ENCODE data around the gene SLC25A47. TPM values are rescaled to one million over a fixed set of nuclear protein-coding genes. Genes with fewer than 3 reads are reported as not detected.

SLC25A47 gene
- total RNA-seq, 1 experiment from 2014 or later, result 0.13 TPM

GRCh38 chr14:100312877-100313400 lies 10.2 kb upstream of the SLC25A47 start:
- Histone ChIP-seq H3K23me2 (ENCODE audit: insufficient read length, low read depth, low read length, poor library complexity, severe bottlenecking) (no peaks in the 10 kb centered on the region), H3K4me1 (ENCODE audit: insufficient read depth, low read length) (no peaks in the 10 kb centered on the region), H3K23ac (ENCODE audit: insufficient read length, low read depth, low read length) (no peak overlapping the region), H2BK15ac (ENCODE audit: low read depth, low read length) (no peak overlapping the region), H2BK20ac (ENCODE audit: low read depth, low read length, poor library complexity, severe bottlenecking) (no peak overlapping the region), H2BK5ac (ENCODE audit: insufficient read length, low read length) (no peak overlapping the region), H4K20me1 (ENCODE audit: control insufficient read depth, insufficient read depth, insufficient read length) (no peaks in the 10 kb centered on the region), H3K56ac (ENCODE audit: insufficient read length, low read depth, low read length) (no peak overlapping the region), H2BK12ac (ENCODE audit: insufficient read length, low read depth, low read length) (no peak overlapping the region), H3K4me2 (ENCODE audit: insufficient read depth, insufficient read length, low read length) (no peak overlapping the region), H3K4ac (ENCODE audit: low read depth, low read length) (no peak overlapping the region), H3K27ac (ENCODE audit: insufficient read length, low read depth, low read length) (no peak overlapping the region), H2BK120ac (ENCODE audit: low read depth, low read length, poor library complexity, severe bottlenecking) (no peak overlapping the region), H3K9me3 (ENCODE audit: control insufficient read depth, low read depth, low read length) (no peaks in the 10 kb centered on the region), H4K5ac (ENCODE audit: insufficient read length, low read depth, low read length) (no peak overlapping the region), H3K79me2 (ENCODE audit: insufficient read depth, low read length) (no peaks in the 10 kb centered on the region), H3T11ph (ENCODE audit: low read length) (no peak overlapping the region), H3K79me1 (ENCODE audit: insufficient read depth, low read depth, low read length, poor library complexity, severe bottlenecking) (no peaks in the 10 kb centered on the region), H4K91ac (ENCODE audit: insufficient read length, low read depth, low read length) (no peak overlapping the region), H4K8ac (replicated peaks; ENCODE audit: insufficient read length, low read depth, low read length) (no peak overlapping the region), H3K27me3 (ENCODE audit: insufficient read depth, low read length) (no peaks in the 10 kb centered on the region; the same call in 1 of the 2 replicates), H3K9ac (ENCODE audit: extremely low read depth, insufficient read length, low read length) (no peak overlapping the region), H2AFZ (ENCODE audit: low read length) (no peak overlapping the region), H3K14ac (ENCODE audit: insufficient read depth, low read length) (no peak overlapping the region), H3K18ac (ENCODE audit: insufficient read length, low read depth, low read length) (no peak overlapping the region), H2AK5ac (ENCODE audit: insufficient read length, low read length) (no peak overlapping the region)
- Mint-ChIP-seq H3K4me1 (peaks cover 37 to 51% of the 10 kb centered on the region in 2 experiments), H3K27me3 (ENCODE audit: low read depth) (no peaks in the 10 kb centered on the region; the same call in 1 of the 2 replicates), H3K9me3 (no peaks in the 10 kb centered on the region), H3K4me3 (no peak overlapping the region), H3K36me3 (ENCODE audit: insufficient read depth in 1 of 3, low read depth in 3 of 3) (no peaks in the 10 kb centered on the region; a peak in 1 of 7 replicates), H3K27ac (no peak overlapping the region)
- no peak for TF ChIP-seq CTCF (conservative IDR thresholded peaks at IDR 0.05)
- DNase-seq, result no peak
- WGBS (ENCODE audit: extremely low coverage, insufficient read length, low lambda C conversion rate), result no CpG with 5 or more reads among the region's 10 CpGs
